GM19238 (cell line): ENCODE measurements around the gene CACNG7.

Source experiments
- DNase-seq: peaks from one replicate; pipeline ENCODE4 v3.0.0; 2011; ENCODE audit warnings: low spot score; ENCODE audit not compliant: insufficient read length

CACNG7 gene

DNA sequence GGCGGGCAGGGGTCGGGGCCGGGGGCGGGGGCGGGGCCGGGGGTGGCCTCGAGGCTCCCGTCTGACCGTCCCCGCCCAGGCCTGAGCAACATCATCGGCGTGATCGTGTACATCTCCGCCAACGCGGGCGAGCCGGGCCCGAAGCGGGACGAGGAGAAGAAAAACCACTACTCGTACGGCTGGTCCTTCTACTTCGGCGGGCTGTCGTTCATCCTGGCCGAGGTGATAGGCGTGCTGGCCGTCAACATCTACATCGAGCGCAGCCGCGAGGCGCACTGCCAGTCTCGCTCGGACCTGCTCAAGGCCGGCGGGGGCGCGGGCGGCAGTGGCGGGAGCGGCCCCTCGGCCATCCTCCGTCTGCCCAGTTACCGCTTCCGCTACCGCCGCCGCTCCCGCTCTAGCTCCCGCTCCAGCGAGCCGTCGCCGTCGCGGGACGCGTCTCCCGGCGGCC, 72.9 kb downstream of the CACNG7 start:
- no peak for DNase-seq

DNA sequence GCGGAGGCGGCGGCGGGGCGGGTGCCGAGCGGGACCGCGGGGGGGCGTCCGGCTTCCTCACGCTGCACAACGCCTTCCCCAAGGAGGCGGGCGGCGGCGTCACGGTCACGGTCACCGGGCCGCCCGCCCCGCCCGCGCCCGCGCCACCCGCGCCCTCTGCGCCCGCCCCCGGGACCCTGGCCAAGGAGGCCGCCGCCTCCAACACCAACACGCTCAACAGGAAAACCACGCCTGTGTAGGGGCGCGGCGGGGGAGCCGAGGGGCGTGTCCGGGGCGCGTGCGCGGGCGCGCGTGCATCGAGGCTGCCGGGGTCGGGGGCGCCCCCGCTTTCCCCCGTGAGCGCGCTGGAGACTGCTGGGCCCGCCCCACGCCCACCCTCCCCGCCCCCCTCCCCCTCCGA, 73.5 kb downstream of the CACNG7 start:
- no peak for DNase-seq

DNA sequence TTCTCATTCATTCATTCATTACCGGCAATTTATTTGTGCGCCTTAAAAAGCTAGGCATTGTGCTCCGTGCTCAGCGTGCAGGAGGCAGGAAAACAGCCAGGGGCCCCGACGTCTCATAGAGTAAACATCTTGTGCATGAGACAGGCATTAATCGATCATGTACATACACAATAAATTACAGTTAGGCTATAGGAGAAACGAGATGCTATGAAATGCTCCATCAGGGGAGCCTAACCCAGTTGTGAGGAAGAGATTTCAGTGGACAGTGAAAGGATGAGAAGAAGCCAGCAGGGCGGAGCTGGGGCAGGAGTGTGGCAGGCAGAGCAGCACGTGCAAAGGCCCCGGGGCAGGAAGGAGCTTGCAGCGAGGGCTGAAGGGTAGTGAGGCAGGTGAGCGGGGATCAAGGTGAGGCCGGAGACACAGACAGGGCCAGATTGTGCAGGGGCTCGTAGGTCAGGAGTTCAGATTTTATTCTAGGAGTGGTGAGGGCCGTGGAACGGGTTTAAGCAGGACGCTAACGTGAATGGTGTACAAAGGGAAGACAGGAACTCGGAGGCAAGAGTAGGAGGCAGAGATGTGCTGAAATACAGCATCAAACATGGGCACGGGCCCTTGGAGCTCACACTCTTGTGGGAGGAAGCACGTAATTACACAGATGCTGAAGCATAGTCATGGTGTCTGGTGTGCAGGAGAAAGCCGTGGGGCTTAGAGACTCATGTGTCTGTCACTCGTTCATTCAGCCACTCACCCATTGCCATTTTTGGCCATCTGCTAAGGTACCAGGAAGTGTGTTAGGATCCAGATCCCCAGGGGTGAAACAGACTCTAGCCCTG, 74.6 kb downstream of the CACNG7 start:
- no peak for DNase-seq

DNA sequence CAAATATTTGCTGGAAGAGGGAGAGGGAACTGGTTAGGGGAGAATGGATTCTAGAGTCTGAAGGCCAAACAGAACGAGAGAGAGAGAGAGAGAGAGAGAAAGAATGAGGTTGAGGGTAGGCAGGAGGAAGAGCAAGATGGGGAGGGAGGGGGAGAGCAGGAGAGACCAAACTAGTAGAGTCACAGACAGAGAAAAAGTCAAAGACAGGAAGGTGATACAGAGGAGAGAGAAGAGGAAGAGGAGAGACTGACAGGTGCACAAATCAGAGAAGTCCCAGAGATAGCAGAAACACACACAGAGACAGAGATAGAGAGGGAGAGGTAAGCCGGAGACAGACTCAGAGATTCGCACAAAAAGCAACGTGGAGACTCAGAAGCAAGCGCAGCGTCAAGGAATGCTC, 76.8 kb downstream of the CACNG7 start:
- no peak for DNase-seq

DNA sequence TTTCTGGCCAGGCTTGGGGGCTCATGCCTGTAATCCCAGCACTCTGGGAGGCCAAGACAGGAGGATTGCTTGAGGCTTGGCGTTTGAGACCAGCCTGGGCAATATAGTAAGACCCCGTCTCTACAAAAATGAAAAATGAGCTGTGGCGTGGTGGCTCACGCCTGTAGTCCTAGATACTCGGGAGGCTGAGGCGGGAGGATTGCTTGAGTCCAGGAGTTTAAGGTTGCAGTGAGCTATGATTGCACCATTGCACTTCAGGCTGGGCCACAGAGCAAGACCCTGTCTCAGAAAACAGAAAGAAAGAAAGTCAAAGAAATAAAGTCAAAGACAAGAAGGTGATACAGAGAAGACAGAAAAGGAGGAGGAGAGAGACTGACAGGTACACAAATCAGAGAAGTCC, 79.9 kb downstream of the CACNG7 start:
- no peak for DNase-seq

DNA sequence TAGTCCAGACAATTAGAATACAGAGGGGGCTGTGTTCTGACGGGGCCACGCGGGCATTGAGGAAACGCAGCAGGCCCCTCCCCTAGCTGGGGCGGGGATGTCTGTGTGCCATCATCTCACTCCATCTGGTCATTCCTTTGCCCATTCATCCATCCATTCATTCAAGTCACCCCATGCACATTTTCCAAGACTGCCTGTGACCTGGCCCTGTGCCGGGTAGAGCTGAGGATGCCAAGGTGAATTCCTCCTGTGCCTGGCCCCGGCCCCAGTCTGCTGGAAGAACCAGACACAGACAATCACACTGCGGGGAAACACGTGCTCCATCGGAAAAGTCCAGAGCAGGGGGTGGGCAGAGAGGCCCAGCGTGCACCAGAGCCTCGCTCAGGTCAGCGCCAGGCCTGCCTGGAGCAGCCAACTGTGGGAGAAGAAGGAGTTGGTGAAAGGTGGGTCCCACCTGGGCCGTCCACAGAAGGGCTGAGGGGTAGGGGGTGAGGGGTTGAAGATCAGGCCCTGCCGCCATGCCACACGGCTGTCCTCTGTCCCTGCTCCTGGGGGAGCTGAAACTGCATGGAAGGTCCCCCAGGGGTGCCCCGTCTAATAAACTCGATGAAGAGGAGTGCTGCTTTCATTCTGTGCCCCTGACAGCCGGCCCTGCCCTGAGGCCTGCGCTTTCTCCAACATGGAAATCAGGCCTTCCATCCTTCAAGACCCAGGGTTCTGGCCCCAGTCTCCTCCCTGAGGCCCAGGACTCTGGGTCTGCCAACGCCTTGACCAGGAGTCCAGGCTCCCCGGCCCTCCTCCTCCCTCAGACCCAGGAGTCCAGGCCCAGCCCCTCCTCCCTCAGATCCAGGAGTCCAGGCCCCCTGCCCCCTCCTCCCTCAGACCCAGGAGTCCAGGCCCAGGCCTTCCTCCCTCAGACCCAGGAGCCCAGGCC, 80.8 kb downstream of the CACNG7 start:
- DNase-seq: no peak

DNA sequence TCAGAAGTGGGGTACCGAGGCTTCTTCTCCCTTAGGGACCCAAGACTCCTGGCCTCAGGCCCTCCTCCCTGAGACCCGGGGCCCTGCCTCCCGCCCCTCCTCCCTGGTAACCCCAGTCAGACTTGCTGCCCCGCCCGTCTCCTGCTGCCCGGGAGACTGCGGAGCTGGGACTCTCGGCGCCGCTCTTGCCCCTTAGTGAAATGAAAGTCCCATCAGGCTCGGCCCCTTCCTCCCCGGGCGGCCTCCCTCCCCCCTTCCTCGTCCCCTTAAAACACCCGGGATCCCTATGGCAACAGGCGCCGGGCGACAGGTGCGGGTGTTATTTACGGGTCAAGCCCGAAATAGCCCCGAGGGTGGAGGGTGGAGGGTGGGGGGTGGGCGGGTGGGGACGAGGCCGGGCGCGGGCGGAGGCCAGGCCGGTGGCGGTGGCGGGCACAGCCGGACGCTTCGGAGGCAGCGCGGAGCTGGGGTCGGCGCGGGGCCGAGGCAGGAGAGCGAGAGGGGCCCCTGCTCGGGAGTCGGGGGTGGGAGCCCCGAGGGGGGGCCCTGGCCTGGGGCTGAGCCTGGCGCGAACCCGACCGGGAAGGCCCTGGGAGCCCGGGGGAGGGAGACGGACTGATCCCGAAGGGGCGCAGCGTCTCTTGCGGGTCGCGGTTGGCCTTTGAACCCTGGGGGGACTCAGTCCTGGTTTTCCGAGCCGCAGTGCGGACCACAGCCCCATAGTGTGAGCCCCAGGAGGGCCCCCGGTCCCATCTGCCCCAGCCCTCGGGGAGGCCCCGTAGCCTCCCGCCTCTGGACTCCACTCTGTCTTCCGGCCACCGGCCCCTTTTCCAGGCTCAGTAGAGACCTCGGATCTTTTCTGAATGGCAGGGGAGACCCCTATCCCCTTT, 82.4 kb downstream of the CACNG7 start, which contains the start of gene CACNG6:
Gene CACNG6, plus strand, starts transcription at position 414 of the 890 bp plus-strand sequence. CDS start 1,241 bp downstream, outside the sequence.
- DNase-seq: no peak

DNA sequence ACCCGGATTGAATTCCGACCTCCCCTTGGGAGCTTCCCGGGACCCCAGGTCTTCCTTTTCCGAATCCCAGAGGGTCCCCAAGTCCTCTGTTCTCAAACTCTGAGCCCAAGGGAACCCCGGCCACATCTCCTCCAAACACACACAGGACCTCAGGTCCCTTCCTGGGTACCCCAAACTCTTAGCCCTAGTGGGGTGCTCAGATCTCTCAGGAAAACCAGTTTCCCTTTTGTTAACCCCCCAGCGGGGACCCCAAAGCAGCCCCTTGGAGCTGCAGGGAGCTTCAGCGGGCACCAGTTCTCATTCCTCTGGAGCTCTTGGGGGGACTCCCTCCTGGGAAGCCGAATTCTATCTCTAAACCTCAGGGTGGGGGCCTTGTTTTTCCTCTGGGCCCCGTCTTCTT, 83.1 kb downstream of the CACNG7 start:
- DNase-seq: no peak

DNA sequence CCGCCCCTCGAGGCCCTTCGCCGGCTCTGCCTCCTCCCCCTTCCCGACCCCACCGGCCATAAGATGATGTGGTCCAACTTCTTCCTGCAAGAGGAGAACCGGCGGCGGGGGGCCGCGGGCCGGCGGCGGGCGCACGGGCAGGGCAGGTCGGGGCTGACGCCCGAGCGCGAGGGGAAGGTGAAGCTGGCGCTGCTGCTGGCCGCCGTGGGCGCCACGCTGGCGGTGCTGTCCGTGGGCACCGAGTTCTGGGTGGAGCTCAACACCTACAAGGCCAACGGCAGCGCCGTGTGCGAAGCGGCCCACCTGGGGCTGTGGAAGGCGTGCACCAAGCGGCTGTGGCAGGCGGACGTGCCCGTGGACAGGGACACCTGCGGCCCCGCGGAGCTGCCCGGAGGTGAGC, 83.7 kb downstream of the CACNG7 start:
- no peak for DNase-seq

DNA sequence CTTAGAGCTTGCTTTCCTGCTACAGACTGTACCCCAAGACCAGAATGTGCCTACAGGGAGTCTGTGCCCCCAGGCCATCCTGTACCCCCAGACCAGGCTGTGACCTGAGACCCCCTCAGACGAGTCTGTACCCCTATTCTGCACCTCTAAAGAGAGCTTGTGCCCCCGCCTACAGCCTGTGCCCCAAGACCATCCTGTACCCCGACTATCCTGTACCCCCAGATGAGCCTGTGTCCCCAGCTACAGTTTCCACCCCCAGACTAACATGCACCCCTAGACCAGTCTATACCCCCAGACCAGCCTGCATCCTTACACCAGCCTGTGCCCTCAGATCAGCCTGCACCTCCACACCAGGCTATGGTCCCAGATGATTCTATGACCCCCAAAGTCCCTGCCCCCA, 84.4 kb downstream of the CACNG7 start:
- no peak for DNase-seq
